ENCODE measurements around the gene AP2M1. TPM values are rescaled to one million over a fixed set of nuclear protein-coding genes. Genes with fewer than 3 reads are reported as not detected.

The AP2M1 gene
- polyA plus RNA-seq, 1 donor from 2014 or later: 551 TPM

GRCh38 chr3:184140436-184140835, 34.2 kb upstream of the AP2M1 start:
- H3K9ac ChIP-seq (ENCODE audit: low read length): no peak overlapping the region

GRCh38 chr3:184142199-184142598, 32.5 kb upstream of the AP2M1 start:
- Histone ChIP-seq H3K79me2 (replicated peaks; ENCODE audit: insufficient read depth, low read length) (peaks cover 10% of the 10 kb centered on the region), H3K9ac (ENCODE audit: low read length) (no peak overlapping the region), H3K27ac (ENCODE audit: low read length) (no peak overlapping the region), H3K4me3 (ENCODE audit: low read length) (no peak overlapping the region), H3K9me3 (ENCODE audit: low read length) (no peaks in the 10 kb centered on the region), H3F3A (ENCODE audit: insufficient read depth, low read length, poor library complexity, severe bottlenecking) (no peaks in the 10 kb centered on the region), H2AFZ (ENCODE audit: low read depth, low read length) (no peak overlapping the region), H3K27me3 (ENCODE audit: insufficient read depth, low read depth, low read length) (no peaks in the 10 kb centered on the region), H3K36me3 (ENCODE audit: insufficient read depth, low read length) (no peaks in the 10 kb centered on the region), H3K4me2 (ENCODE audit: low read length) (no peak overlapping the region), H3K9me2 (ENCODE audit: insufficient read depth, low read length) (no peaks in the 10 kb centered on the region), H4K20me1 (ENCODE audit: insufficient read depth) (no peaks in the 10 kb centered on the region)
- TF ChIP-seq RAD21 (conservative IDR thresholded peaks at IDR 0.05) (no peak), MXI1 (conservative IDR thresholded peaks at IDR 0.05; ENCODE audit: poor library complexity, severe bottlenecking) (no peak), TAF1 (IDR thresholded peaks at IDR 0.05; ENCODE audit: low read depth) (no peak), EP300 (conservative IDR thresholded peaks at IDR 0.05; ENCODE audit: poor library complexity, severe bottlenecking) (no peak), EZH2 (IDR thresholded peaks at IDR 0.05; ENCODE audit: borderline replicate concordance, insufficient read depth, low read length, poor library complexity, severe bottlenecking) (no peak), POLR2AphosphoS5 (IDR thresholded peaks at IDR 0.05) (no peak), SMC3 (conservative IDR thresholded peaks at IDR 0.05; ENCODE audit: poor library complexity) (no peak)
- TF ChIP-seq, protein P1, sequence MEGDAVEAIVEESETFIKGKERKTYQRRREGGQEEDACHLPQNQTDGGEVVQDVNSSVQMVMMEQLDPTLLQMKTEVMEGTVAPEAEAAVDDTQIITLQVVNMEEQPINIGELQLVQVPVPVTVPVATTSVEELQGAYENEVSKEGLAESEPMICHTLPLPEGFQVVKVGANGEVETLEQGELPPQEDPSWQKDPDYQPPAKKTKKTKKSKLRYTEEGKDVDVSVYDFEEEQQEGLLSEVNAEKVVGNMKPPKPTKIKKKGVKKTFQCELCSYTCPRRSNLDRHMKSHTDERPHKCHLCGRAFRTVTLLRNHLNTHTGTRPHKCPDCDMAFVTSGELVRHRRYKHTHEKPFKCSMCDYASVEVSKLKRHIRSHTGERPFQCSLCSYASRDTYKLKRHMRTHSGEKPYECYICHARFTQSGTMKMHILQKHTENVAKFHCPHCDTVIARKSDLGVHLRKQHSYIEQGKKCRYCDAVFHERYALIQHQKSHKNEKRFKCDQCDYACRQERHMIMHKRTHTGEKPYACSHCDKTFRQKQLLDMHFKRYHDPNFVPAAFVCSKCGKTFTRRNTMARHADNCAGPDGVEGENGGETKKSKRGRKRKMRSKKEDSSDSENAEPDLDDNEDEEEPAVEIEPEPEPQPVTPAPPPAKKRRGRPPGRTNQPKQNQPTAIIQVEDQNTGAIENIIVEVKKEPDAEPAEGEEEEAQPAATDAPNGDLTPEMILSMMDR (IDR thresholded peaks at IDR 0.05; ENCODE audit: poor library complexity, severe bottlenecking): no peak
- TF ChIP-seq, protein P2, sequence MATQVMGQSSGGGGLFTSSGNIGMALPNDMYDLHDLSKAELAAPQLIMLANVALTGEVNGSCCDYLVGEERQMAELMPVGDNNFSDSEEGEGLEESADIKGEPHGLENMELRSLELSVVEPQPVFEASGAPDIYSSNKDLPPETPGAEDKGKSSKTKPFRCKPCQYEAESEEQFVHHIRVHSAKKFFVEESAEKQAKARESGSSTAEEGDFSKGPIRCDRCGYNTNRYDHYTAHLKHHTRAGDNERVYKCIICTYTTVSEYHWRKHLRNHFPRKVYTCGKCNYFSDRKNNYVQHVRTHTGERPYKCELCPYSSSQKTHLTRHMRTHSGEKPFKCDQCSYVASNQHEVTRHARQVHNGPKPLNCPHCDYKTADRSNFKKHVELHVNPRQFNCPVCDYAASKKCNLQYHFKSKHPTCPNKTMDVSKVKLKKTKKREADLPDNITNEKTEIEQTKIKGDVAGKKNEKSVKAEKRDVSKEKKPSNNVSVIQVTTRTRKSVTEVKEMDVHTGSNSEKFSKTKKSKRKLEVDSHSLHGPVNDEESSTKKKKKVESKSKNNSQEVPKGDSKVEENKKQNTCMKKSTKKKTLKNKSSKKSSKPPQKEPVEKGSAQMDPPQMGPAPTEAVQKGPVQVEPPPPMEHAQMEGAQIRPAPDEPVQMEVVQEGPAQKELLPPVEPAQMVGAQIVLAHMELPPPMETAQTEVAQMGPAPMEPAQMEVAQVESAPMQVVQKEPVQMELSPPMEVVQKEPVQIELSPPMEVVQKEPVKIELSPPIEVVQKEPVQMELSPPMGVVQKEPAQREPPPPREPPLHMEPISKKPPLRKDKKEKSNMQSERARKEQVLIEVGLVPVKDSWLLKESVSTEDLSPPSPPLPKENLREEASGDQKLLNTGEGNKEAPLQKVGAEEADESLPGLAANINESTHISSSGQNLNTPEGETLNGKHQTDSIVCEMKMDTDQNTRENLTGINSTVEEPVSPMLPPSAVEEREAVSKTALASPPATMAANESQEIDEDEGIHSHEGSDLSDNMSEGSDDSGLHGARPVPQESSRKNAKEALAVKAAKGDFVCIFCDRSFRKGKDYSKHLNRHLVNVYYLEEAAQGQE (IDR thresholded peaks at IDR 0.05; ENCODE audit: borderline replicate concordance): no peak

More at GRCh38 chr3:184140436-184140835, 34.2 kb upstream of the AP2M1 start:
- TF ChIP-seq MXI1 (conservative IDR thresholded peaks at IDR 0.05; ENCODE audit: poor library complexity, severe bottlenecking) (no peak), TAF1 (IDR thresholded peaks at IDR 0.05; ENCODE audit: low read depth) (no peak), POLR2AphosphoS5 (IDR thresholded peaks at IDR 0.05) (no peak), EP300 (conservative IDR thresholded peaks at IDR 0.05; ENCODE audit: poor library complexity, severe bottlenecking) (no peak), EZH2 (IDR thresholded peaks at IDR 0.05; ENCODE audit: borderline replicate concordance, insufficient read depth, low read length, poor library complexity, severe bottlenecking) (no peak), SMC3 (conservative IDR thresholded peaks at IDR 0.05; ENCODE audit: poor library complexity) (no peak), RAD21 (conservative IDR thresholded peaks at IDR 0.05) (no peak)
- TF ChIP-seq, protein P1 (IDR thresholded peaks at IDR 0.05; ENCODE audit: poor library complexity, severe bottlenecking): no peak
- TF ChIP-seq, protein P2 (IDR thresholded peaks at IDR 0.05; ENCODE audit: borderline replicate concordance): no peak
- H3F3A ChIP-seq (ENCODE audit: insufficient read depth, low read length, poor library complexity, severe bottlenecking): no peaks in the 10 kb centered on the region
- H3K9me3 ChIP-seq (ENCODE audit: low read length): no peaks in the 10 kb centered on the region
- no peaks in the 10 kb centered on the region for H3K27me3 ChIP-seq (ENCODE audit: insufficient read depth, low read depth, low read length)
- H2AFZ ChIP-seq (ENCODE audit: low read depth, low read length): no peak overlapping the region
- H3K4me2 ChIP-seq (ENCODE audit: low read length): no peak overlapping the region
- no peaks in the 10 kb centered on the region for H3K36me3 ChIP-seq (ENCODE audit: insufficient read depth, low read length)
- H4K20me1 ChIP-seq (ENCODE audit: insufficient read depth): no peaks in the 10 kb centered on the region
- H3K9me2 ChIP-seq (ENCODE audit: insufficient read depth, low read length): no peaks in the 10 kb centered on the region
- H3K79me2 ChIP-seq (replicated peaks; ENCODE audit: insufficient read depth, low read length): peaks cover 24% of the 10 kb centered on the region
- no peak overlapping the region for H3K27ac ChIP-seq (ENCODE audit: low read length)
- H3K4me3 ChIP-seq (ENCODE audit: low read length): no peak overlapping the region
